Upper lobe of left lung (tissue), 4 donors: Measurements from ENCODE around the gene SP100.

Source experiments
- EP300 ChIP-seq, 4 donors: sonication (generic); formaldehyde crosslinking; IDR thresholded peaks; one replicate each; pipeline ENCODE4 v1.5.1; 2017; ENCODE audit warnings: antibody characterized with exemption in 4 of 4, control low read depth in 2 of 4
- POLR2A ChIP-seq, 4 donors: fragments of 450-650 bp; IDR thresholded peaks; one replicate each; pipeline ENCODE4 v1.5.1; 2016 to 2017; ENCODE audit warnings: antibody characterized with exemption in 4 of 4, mild to moderate bottlenecking in 2 of 4
- POLR2AphosphoS5 ChIP-seq, 2 donors: sonication (generic); formaldehyde crosslinking; IDR thresholded peaks; one replicate each; pipeline ENCODE4 v1.5.1; 2017; ENCODE audit warnings: antibody characterized with exemption in 2 of 2
- TF ChIP-seq, protein P1 (sequence below), 6 experiments: fragments of 450-650 bp in 4 of 6; fragments of 200-600 bp in 2 of 6; sonication (generic) in 2 of 6; IDR thresholded peaks; one replicate each; pipeline ENCODE4 v1.5.1; 2016 to 2019; ENCODE audit warnings: antibody characterized with exemption in 6 of 6

DNA sequence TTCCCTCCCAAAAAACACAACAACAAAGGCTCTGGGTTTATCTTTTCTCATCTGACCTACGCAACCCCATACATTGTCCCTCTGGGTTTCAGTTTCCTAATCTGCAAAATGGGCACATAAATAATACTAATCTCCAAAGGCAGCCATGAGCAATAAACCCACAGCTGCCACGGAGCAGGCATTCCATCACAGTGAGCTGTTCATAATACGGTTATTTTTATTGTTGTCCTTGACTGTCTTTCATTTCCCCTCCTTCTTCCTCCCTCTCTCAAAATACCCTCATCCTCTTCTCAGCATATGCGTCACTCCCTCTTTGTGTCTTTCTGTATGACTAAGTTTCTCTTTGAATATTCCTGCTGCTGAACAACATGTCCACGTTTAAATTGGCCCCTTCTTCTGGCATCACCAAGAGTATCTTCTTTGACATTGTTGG is 166.9 kb downstream of the SP100 start:
- TF ChIP-seq, protein P1, sequence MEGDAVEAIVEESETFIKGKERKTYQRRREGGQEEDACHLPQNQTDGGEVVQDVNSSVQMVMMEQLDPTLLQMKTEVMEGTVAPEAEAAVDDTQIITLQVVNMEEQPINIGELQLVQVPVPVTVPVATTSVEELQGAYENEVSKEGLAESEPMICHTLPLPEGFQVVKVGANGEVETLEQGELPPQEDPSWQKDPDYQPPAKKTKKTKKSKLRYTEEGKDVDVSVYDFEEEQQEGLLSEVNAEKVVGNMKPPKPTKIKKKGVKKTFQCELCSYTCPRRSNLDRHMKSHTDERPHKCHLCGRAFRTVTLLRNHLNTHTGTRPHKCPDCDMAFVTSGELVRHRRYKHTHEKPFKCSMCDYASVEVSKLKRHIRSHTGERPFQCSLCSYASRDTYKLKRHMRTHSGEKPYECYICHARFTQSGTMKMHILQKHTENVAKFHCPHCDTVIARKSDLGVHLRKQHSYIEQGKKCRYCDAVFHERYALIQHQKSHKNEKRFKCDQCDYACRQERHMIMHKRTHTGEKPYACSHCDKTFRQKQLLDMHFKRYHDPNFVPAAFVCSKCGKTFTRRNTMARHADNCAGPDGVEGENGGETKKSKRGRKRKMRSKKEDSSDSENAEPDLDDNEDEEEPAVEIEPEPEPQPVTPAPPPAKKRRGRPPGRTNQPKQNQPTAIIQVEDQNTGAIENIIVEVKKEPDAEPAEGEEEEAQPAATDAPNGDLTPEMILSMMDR (IDR thresholded peaks at IDR 0.05) = no peak
- TF ChIP-seq EP300 (IDR thresholded peaks at IDR 0.05) (no peak), POLR2AphosphoS5 (IDR thresholded peaks at IDR 0.05) (no peak), POLR2A (IDR thresholded peaks at IDR 0.05) (no peak)
